GOT3 (cell line): ENCODE results near the gene CHST11.

Experiments used
- DNase-seq: peaks from one replicate; lab custom pipeline; 2025; ENCODE audit warnings: mixed read lengths; lab: John Stamatoyannopoulos, UW

The CHST11 gene

GRCh38 chr12:104673696-104674482, 217.1 kb downstream of the CHST11 start:
- no peak for DNase-seq

GRCh38 chr12:104676636-104677035, 219.9 kb downstream of the CHST11 start:
- DNase-seq: no peak

GRCh38 chr12:104677441-104678089, 220.8 kb downstream of the CHST11 start:
- DNase-seq: no peak

GRCh38 chr12:104680070-104680469, 223.3 kb downstream of the CHST11 start:
- DNase-seq: no peak

GRCh38 chr12:104680491-104680890, 223.7 kb downstream of the CHST11 start:
- DNase-seq: no peak

- no peak for DNase-seq
Observed at GRCh38 chr12:104681012-104681690, 224.4 kb downstream of the CHST11 start.

- DNase-seq: no peak
Observed at GRCh38 chr12:104682790-104683279, 226.1 kb downstream of the CHST11 start.

GRCh38 chr12:104683831-104684503, 227.2 kb downstream of the CHST11 start:
- no peak for DNase-seq

- DNase-seq: no peak
Observed at GRCh38 chr12:104684884-104685283, 228.1 kb downstream of the CHST11 start.

- no peak for DNase-seq
Observed at GRCh38 chr12:104685366-104685765, 228.6 kb downstream of the CHST11 start.

GRCh38 chr12:104686196-104686595, 229.4 kb downstream of the CHST11 start:
- no peak for DNase-seq

- no peak for DNase-seq
Observed at GRCh38 chr12:104687823-104688573, 231.2 kb downstream of the CHST11 start.

GRCh38 chr12:104689635-104690034, 232.9 kb downstream of the CHST11 start:
- DNase-seq: no peak

- no peak for DNase-seq
Observed at GRCh38 chr12:104691721-104692556, 235.2 kb downstream of the CHST11 start.

GRCh38 chr12:104692557-104693218, 235.9 kb downstream of the CHST11 start:
- DNase-seq: no peak

- no peak for DNase-seq
Observed at GRCh38 chr12:104693493-104693892, 236.7 kb downstream of the CHST11 start.

GRCh38 chr12:104694161-104694560, 237.4 kb downstream of the CHST11 start:
- DNase-seq: no peak

GRCh38 chr12:104694711-104695110, 238.0 kb downstream of the CHST11 start:
- no peak for DNase-seq

GRCh38 chr12:104695453-104696148, 238.9 kb downstream of the CHST11 start:
- DNase-seq: peak; percentile 42
